ENCODE results near the gene MYBBP1A. TPM values are rescaled to one million over a fixed set of nuclear protein-coding genes. Genes with fewer than 3 reads are reported as not detected.

The MYBBP1A gene
- total RNA-seq, 1 experiment from 2014 or later, result 163 TPM

- TF ChIP-seq ATF6 (CRISPR knock-in tag; IDR thresholded peaks at IDR 0.05), result no peak
- no peak for TF ChIP-seq NFATC4 (CRISPR knock-in tag; IDR thresholded peaks at IDR 0.05)
- TF ChIP-seq ERG (CRISPR knock-in tag; IDR thresholded peaks at IDR 0.05), result no peak
- TF ChIP-seq KAT7 (CRISPR knock-in tag; IDR thresholded peaks at IDR 0.05; ENCODE audit: borderline replicate concordance), result no peak
- no peak for TF ChIP-seq FOXK1 (CRISPR knock-in tag; IDR thresholded peaks at IDR 0.05)
- TF ChIP-seq, protein P1, sequence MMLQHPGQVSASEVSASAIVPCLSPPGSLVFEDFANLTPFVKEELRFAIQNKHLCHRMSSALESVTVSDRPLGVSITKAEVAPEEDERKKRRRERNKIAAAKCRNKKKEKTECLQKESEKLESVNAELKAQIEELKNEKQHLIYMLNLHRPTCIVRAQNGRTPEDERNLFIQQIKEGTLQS (CRISPR knock-in tag; conservative IDR thresholded peaks at IDR 0.05), result no peak
- TF ChIP-seq NR1H2 (CRISPR knock-in tag; IDR thresholded peaks at IDR 0.05), result no peak
Measured at GRCh38 chr17:4538236-4539002, 16.8 kb downstream of the MYBBP1A start (continued).

GRCh38 chr17:4537451-4538235, 17.5 kb downstream of the MYBBP1A start:
- ATAC-seq (no peak), DNase-seq (ENCODE audit: low spot score) (no peak)
- POLR2A ChIA-PET, result interaction anchor here (0.6 to 3.2 kb wide), 6 partner anchors 14 to 902 kb away, joined by 3 to 7 read pairs (median 4); partner anchors contain the start of gene SHPK
- CTCF ChIA-PET, result interaction anchor here (1.1 to 8.2 kb wide), 6 partner anchors 10 to 117 kb away, joined by 3 to 57 read pairs (median 6); partner anchors contain the start of gene SPNS2
- no peak for TF ChIP-seq PREB (CRISPR knock-in tag; IDR thresholded peaks at IDR 0.05; ENCODE audit: borderline replicate concordance)
- TF ChIP-seq ZNF263 (CRISPR knock-in tag; IDR thresholded peaks at IDR 0.05; ENCODE audit: low read depth), result no peak
- 0 out of 2 replicates have a peak, but pooled peaks have one; percentile 37 for TF ChIP-seq ZNF138 (CRISPR knock-in tag; conservative IDR thresholded peaks at IDR 0.05)
- peaks cover 22% of the 10 kb centered on the region for H3K27me3 Mint-ChIP-seq (ENCODE audit: low read depth)
- H3K9me3 Mint-ChIP-seq, result no peaks in the 10 kb centered on the region
- H3K4me3 Mint-ChIP-seq, result no peak overlapping the region
- H3K27ac Mint-ChIP-seq, result no peak overlapping the region; the same call in 1 of the 2 replicates
- peaks cover 18% of the 10 kb centered on the region for H3K4me1 Mint-ChIP-seq
- peaks cover 19% of the 10 kb centered on the region for H3K36me3 Mint-ChIP-seq

- ATAC-seq (no peak), DNase-seq (ENCODE audit: low spot score) (no peak)
- CTCF ChIA-PET, result interaction anchor here (0.8 to 8.2 kb wide), 6 partner anchors 14 to 116 kb away, joined by 3 to 57 read pairs (median 5); partner anchors contain the start of genes MYBBP1A and SPNS2
- POLR2A ChIA-PET, result interaction anchor here (0.6 to 3.2 kb wide), 6 partner anchors 14 to 901 kb away, joined by 3 to 7 read pairs (median 4); partner anchors contain the start of gene SHPK
- Mint-ChIP-seq H3K27me3 (ENCODE audit: low read depth) (peaks cover 30% of the 10 kb centered on the region), H3K4me3 (no peak overlapping the region), H3K27ac (peak overlapping the region; percentile 57; the same call in 1 of the 2 replicates), H3K4me1 (peaks cover 18% of the 10 kb centered on the region), H3K36me3 (peaks cover 12% of the 10 kb centered on the region), H3K9me3 (no peaks in the 10 kb centered on the region)
- TF ChIP-seq, protein P2, sequence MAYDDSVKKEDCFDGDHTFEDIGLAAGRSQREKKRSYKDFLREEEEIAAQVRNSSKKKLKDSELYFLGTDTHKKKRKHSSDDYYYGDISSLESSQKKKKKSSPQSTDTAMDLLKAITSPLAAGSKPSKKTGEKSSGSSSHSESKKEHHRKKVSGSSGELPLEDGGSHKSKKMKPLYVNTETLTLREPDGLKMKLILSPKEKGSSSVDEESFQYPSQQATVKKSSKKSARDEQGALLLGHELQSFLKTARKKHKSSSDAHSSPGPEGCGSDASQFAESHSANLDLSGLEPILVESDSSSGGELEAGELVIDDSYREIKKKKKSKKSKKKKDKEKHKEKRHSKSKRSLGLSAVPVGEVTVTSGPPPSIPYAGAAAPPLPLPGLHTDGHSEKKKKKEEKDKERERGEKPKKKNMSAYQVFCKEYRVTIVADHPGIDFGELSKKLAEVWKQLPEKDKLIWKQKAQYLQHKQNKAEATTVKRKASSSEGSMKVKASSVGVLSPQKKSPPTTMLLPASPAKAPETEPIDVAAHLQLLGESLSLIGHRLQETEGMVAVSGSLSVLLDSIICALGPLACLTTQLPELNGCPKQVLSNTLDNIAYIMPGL (CRISPR knock-in tag; IDR thresholded peaks at IDR 0.05), result 0 out of 2 replicates have a peak, but pooled peaks have one; percentile 41
- TF ChIP-seq, protein P3, sequence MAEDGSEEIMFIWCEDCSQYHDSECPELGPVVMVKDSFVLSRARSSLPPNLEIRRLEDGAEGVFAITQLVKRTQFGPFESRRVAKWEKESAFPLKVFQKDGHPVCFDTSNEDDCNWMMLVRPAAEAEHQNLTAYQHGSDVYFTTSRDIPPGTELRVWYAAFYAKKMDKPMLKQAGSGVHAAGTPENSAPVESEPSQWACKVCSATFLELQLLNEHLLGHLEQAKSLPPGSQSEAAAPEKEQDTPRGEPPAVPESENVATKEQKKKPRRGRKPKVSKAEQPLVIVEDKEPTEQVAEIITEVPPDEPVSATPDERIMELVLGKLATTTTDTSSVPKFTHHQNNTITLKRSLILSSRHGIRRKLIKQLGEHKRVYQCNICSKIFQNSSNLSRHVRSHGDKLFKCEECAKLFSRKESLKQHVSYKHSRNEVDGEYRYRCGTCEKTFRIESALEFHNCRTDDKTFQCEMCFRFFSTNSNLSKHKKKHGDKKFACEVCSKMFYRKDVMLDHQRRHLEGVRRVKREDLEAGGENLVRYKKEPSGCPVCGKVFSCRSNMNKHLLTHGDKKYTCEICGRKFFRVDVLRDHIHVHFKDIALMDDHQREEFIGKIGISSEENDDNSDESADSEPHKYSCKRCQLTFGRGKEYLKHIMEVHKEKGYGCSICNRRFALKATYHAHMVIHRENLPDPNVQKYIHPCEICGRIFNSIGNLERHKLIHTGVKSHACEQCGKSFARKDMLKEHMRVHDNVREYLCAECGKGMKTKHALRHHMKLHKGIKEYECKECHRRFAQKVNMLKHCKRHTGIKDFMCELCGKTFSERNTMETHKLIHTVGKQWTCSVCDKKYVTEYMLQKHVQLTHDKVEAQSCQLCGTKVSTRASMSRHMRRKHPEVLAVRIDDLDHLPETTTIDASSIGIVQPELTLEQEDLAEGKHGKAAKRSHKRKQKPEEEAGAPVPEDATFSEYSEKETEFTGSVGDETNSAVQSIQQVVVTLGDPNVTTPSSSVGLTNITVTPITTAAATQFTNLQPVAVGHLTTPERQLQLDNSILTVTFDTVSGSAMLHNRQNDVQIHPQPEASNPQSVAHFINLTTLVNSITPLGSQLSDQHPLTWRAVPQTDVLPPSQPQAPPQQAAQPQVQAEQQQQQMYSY (CRISPR knock-in tag; IDR thresholded peaks at IDR 0.05), result no peak
- TF ChIP-seq, protein P4, sequence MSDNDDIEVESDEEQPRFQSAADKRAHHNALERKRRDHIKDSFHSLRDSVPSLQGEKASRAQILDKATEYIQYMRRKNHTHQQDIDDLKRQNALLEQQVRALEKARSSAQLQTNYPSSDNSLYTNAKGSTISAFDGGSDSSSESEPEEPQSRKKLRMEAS (CRISPR knock-in tag; IDR thresholded peaks at IDR 0.05), result no peak
Measured at GRCh38 chr17:4536742-4537411, 18.3 kb downstream of the MYBBP1A start.
